PC-9 (cell line): Measurements from ENCODE around the gene NRP1. TPM values are rescaled to one million over a fixed set of nuclear protein-coding genes. Genes with fewer than 3 reads are reported as not detected.

Source experiments
- BruUV-seq: library from RNA; stranded (reverse); fragments of 400-500 nt; replicated peaks from 2 replicates; lab custom pipeline; 2021; lab: Mats Ljungman, UMichigan
- CTCF ChIA-PET: fragments of 300-600 bp; sonication (Branson Sonifier 250); formaldehyde crosslinking; loops from one replicate; lab custom pipeline; 2022; ENCODE audit warnings: antibody characterized with exemption; lab: Charles Lee
- POLR2A ChIA-PET: fragments of 300-600 bp; sonication (Branson Sonifier 250); formaldehyde crosslinking; loops from one replicate; lab custom pipeline; 2022; ENCODE audit warnings: antibody characterized with exemption; ENCODE audit not compliant: unreplicated experiment; lab: Charles Lee
- DNase-seq, 2 experiments: peaks; one replicate each; pipeline versions ENCODE4 v3.0.0 to v3.0.0-alpha.2; 2015 to 2022; ENCODE audit warnings: mixed read lengths in 1 of 2
- H2AFZ ChIP-seq: fragments of 200-600 bp; sonication (generic); 2 replicates; pipeline ENCODE4 v1.8.1; 2017; ENCODE audit warnings: antibody characterized with exemption
- H3F3A ChIP-seq: fragments of 200-600 bp; sonication (generic); 2 replicates; pipeline ENCODE4 v1.8.1; 2017; ENCODE audit warnings: antibody characterized with exemption, mild to moderate bottlenecking, low read depth; ENCODE audit not compliant: insufficient read depth
- H3K27ac ChIP-seq: fragments of 200-600 bp; sonication (generic); 2 replicates; pipeline ENCODE4 v1.6.1; 2016; ENCODE audit warnings: mixed run types
- H3K27me3 ChIP-seq: fragments of 200-600 bp; sonication (generic); 2 replicates; pipeline ENCODE4 v1.6.1; 2016; ENCODE audit warnings: low read depth, mixed run types; ENCODE audit not compliant: insufficient read depth
- H3K36me3 ChIP-seq: fragments of 200-600 bp; sonication (generic); 2 replicates; pipeline ENCODE4 v1.6.1; 2016; ENCODE audit warnings: low read depth, mixed run types
- H3K4me1 ChIP-seq: fragments of 200-600 bp; sonication (generic); replicated peaks from 2 replicates; pipeline ENCODE4 v1.6.1; 2016; ENCODE audit warnings: mixed run types; ENCODE audit not compliant: insufficient read depth
- H3K4me2 ChIP-seq: fragments of 200-600 bp; sonication (generic); 2 replicates; pipeline ENCODE4 v1.6.1; 2017; ENCODE audit warnings: mixed run types
- H3K4me3 ChIP-seq: fragments of 200-600 bp; sonication (generic); 2 replicates; pipeline ENCODE4 v1.6.1; 2016; ENCODE audit warnings: mixed run types
- H3K79me2 ChIP-seq: fragments of 200-600 bp; sonication (generic); 2 replicates; pipeline ENCODE4 v1.6.1; 2017; ENCODE audit warnings: low read depth, mixed run types
- H3K9me2 ChIP-seq: fragments of 200-600 bp; sonication (generic); 2 replicates; pipeline ENCODE4 v1.8.1; 2017; ENCODE audit warnings: mild to moderate bottlenecking; ENCODE audit not compliant: insufficient read depth
- H3K9me3 ChIP-seq: fragments of 200-600 bp; sonication (generic); 2 replicates; pipeline ENCODE4 v1.8.1; 2016; ENCODE audit warnings: low read depth; ENCODE audit not compliant: insufficient read depth
- H4K20me1 ChIP-seq: fragments of 200-600 bp; sonication (generic); 2 replicates; pipeline ENCODE4 v1.8.1; 2017; ENCODE audit not compliant: insufficient read depth
- CTCF ChIP-seq: fragments of 200-600 bp; sonication (generic); conservative IDR thresholded peaks from 2 replicates; pipeline ENCODE4 v1.6.1; 2017; ENCODE audit warnings: mixed run types, antibody characterized with exemption, mild to moderate bottlenecking, moderate library complexity
- EZH2 ChIP-seq: fragments of 200-600 bp; sonication (generic); IDR thresholded peaks from 2 replicates; pipeline ENCODE4 v1.8.0; 2017; ENCODE audit warnings: antibody characterized with exemption, low read depth
- intact Hi-C: fragments of 100-400 bp; cut with micrococcal nuclease; formaldehyde crosslinking; loops from one replicate; pipeline ENCODE4 v1.10.0; 2022; ENCODE audit not compliant: unreplicated experiment
- total RNA-seq: library from RNA; stranded (reverse); gene quantifications from 2 replicates; pipeline ENCODE4 v1.2.3, GENCODE V29; 2021

Gene NRP1
- total RNA-seq, 1 experiment from 2014 or later, result 30.5 TPM

DNA sequence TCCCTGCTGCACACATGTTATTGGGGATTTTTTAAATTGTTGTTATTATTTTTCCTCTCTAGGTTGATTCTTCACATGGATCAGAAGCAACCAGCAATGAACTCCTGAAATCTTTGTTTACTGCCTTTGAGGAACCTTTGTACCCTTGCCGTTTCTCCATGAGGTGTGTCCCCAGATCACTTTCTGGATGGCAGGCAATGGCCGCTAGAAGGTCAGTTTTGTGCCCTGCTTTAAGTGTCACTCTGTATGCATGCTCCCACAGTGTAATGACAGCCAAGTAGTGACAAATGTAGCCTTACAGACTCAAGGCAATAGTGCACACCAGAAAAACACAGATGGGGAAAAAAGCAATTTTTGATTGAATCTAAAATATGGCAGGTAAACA lies 47.7 kb upstream of the NRP1 start:
- Histone ChIP-seq H3F3A (no peaks in the 10 kb centered on the region), H2AFZ (no peak overlapping the region), H3K4me3 (no peak overlapping the region), H3K27ac (no peak overlapping the region), H3K36me3 (no peaks in the 10 kb centered on the region), H4K20me1 (no peaks in the 10 kb centered on the region), H3K4me1 (peaks cover 8% of the 10 kb centered on the region; the same call in 1 of the 2 replicates), H3K9me3 (no peaks in the 10 kb centered on the region), H3K79me2 (no peaks in the 10 kb centered on the region), H3K9me2 (no peaks in the 10 kb centered on the region), H3K27me3 (no peaks in the 10 kb centered on the region), H3K4me2 (no peak overlapping the region)
- BruUV-seq, result no TSS peak
- ChIA-PET POLR2A (no interaction called here), CTCF (no interaction called here)
- intact Hi-C loops, result no loop called here
- no peak for TF ChIP-seq EZH2
- TF ChIP-seq CTCF, result no peak
- no peak for DNase-seq

- Histone ChIP-seq H3K4me3 (no peak overlapping the region), H4K20me1 (no peaks in the 10 kb centered on the region), H3K9me2 (no peaks in the 10 kb centered on the region), H3F3A (no peaks in the 10 kb centered on the region), H3K4me2 (no peak overlapping the region), H3K36me3 (no peaks in the 10 kb centered on the region), H2AFZ (no peak overlapping the region), H3K79me2 (no peaks in the 10 kb centered on the region), H3K27ac (no peak overlapping the region), H3K9me3 (no peaks in the 10 kb centered on the region; the same call in 1 of the 2 replicates), H3K4me1 (peaks cover 13% of the 10 kb centered on the region; the same call in 1 of the 2 replicates), H3K27me3 (no peaks in the 10 kb centered on the region)
- POLR2A ChIA-PET, result interaction anchor here (0.6 kb wide), 1 partner anchor 20 kb away, joined by 3 read pairs; no protein-coding TSS in a partner anchor
- no TSS peak for BruUV-seq
- intact Hi-C loops, result no loop called here
- CTCF ChIA-PET, result no interaction called here
- DNase-seq, result no peak
- TF ChIP-seq EZH2, result no peak
- TF ChIP-seq CTCF, result no peak
These were observed 47.2 kb upstream of the NRP1 start for GRCh38 chr10:33381451-33382215.

DNA sequence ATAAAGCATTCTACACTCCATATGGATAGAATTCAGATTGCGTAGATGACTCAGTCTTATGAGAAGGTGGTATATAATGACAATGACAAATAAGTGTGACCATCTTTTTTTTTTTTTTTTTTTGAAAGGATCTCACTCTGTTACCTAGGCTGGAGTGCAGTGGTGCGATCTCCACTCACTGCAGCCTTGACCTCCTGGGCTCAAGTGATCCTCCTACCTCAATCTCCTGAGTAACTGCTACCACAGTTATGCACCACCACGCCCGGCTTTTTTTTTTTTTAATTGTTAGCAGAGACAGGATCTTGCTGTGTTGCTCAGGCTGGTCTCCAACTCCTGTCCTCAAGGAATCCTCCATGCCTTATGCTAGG lies 43.2 kb upstream of the NRP1 start:
- Histone ChIP-seq H3K9me2 (no peaks in the 10 kb centered on the region), H3K79me2 (no peaks in the 10 kb centered on the region), H3K4me1 (peaks cover 13% of the 10 kb centered on the region; the same call in 1 of the 2 replicates), H3K27me3 (no peaks in the 10 kb centered on the region), H3K4me3 (no peak overlapping the region), H3K36me3 (no peaks in the 10 kb centered on the region), H2AFZ (no peak overlapping the region), H3K9me3 (no peaks in the 10 kb centered on the region; the same call in 1 of the 2 replicates), H3K27ac (peak overlapping the region; percentile 55), H3K4me2 (peak overlapping the region; percentile 29; the same call in 1 of the 2 replicates), H3F3A (no peaks in the 10 kb centered on the region), H4K20me1 (no peaks in the 10 kb centered on the region)
- no peak for TF ChIP-seq CTCF
- no peak for TF ChIP-seq EZH2
- ChIA-PET CTCF (no interaction called here), POLR2A (no interaction called here)
- intact Hi-C loops, result no loop called here
- no TSS peak for BruUV-seq
- no peak for DNase-seq
